ENCODE data around the gene SH3PXD2B.
A peak's percentile ranks its signal among the peaks of the same experiment; 100 is the strongest.

The SH3PXD2B gene

GRCh38 chr5:172452398-172453205 lies 1.7 kb downstream of the SH3PXD2B start:
- DNase-seq: peak; percentile 72

GRCh38 chr5:172451771-172452197 lies 2.5 kb downstream of the SH3PXD2B start:
- peak; percentile 90 for DNase-seq

- peak; percentile 48 for DNase-seq
Measured at GRCh38 chr5:172450861-172451695, 3.2 kb downstream of the SH3PXD2B start.

GRCh38 chr5:172450453-172450852 lies 3.9 kb downstream of the SH3PXD2B start:
- no peak for DNase-seq

- no peak for DNase-seq
Measured at GRCh38 chr5:172448999-172449398, 5.3 kb downstream of the SH3PXD2B start.

- no peak for DNase-seq
Measured at GRCh38 chr5:172447646-172448365, 6.5 kb downstream of the SH3PXD2B start.

GRCh38 chr5:172446336-172447051 lies 7.8 kb downstream of the SH3PXD2B start:
- no peak for DNase-seq

GRCh38 chr5:172445866-172446265 lies 8.5 kb downstream of the SH3PXD2B start:
- no peak for DNase-seq

- DNase-seq: no peak
Measured at GRCh38 chr5:172444626-172445365, 9.5 kb downstream of the SH3PXD2B start.

GRCh38 chr5:172444110-172444510 lies 10.2 kb downstream of the SH3PXD2B start:
- DNase-seq: no peak

GRCh38 chr5:172443441-172444109 lies 10.8 kb downstream of the SH3PXD2B start:
- DNase-seq: peak; percentile 86

- no peak for DNase-seq
Measured at GRCh38 chr5:172442592-172442991, 11.7 kb downstream of the SH3PXD2B start.

GRCh38 chr5:172441262-172441751 lies 13.0 kb downstream of the SH3PXD2B start:
- DNase-seq: no peak

GRCh38 chr5:172440486-172440885 lies 13.8 kb downstream of the SH3PXD2B start:
- DNase-seq: no peak

- DNase-seq: no peak
Measured at GRCh38 chr5:172439785-172440477, 14.4 kb downstream of the SH3PXD2B start.

GRCh38 chr5:172438319-172438668 lies 16.0 kb downstream of the SH3PXD2B start:
- DNase-seq: no peak

- DNase-seq: peak; percentile 97
Measured at GRCh38 chr5:172437445-172438318, 16.6 kb downstream of the SH3PXD2B start.

GRCh38 chr5:172436879-172437369 lies 17.4 kb downstream of the SH3PXD2B start:
- no peak for DNase-seq
